HEK293 (cell line): ENCODE data around the gene TOM1L2.
A peak's percentile ranks its signal among the peaks of the same experiment; 100 is the strongest.

Source experiments
- GLI2 ChIP-seq: fragments of 450-650 bp; formaldehyde crosslinking; IDR thresholded peaks from 2 replicates; pipeline ENCODE4; 2017; ENCODE audit warnings: missing biosample characterization, missing genetic modification characterization, low read depth, borderline replicate concordance
- SP2 ChIP-seq: fragments of 450-650 bp; formaldehyde crosslinking; IDR thresholded peaks from 2 replicates; pipeline ENCODE4 v1.5.1; 2016; ENCODE audit warnings: missing biosample characterization, missing genetic modification characterization
- ZFHX2 ChIP-seq: fragments of 450-650 bp; formaldehyde crosslinking; conservative IDR thresholded peaks from 2 replicates; pipeline ENCODE4 v1.5.1; 2016; ENCODE audit warnings: missing biosample characterization, missing genetic modification characterization
- ZFP3 ChIP-seq: fragments of 450-650 bp; formaldehyde crosslinking; IDR thresholded peaks from 2 replicates; pipeline ENCODE4 v1.5.1; 2016; ENCODE audit warnings: low read depth, missing biosample characterization, missing genetic modification characterization
- ZFP69B ChIP-seq: fragments of 450-650 bp; formaldehyde crosslinking; IDR thresholded peaks from 2 replicates; pipeline ENCODE4 v1.5.1; 2016; ENCODE audit warnings: missing biosample characterization, missing genetic modification characterization
- ZNF155 ChIP-seq: fragments of 450-650 bp; formaldehyde crosslinking; IDR thresholded peaks from 2 replicates; pipeline ENCODE4 v1.5.1; 2016; ENCODE audit warnings: missing biosample characterization, missing genetic modification characterization
- ZNF157 ChIP-seq: fragments of 450-650 bp; formaldehyde crosslinking; IDR thresholded peaks from 2 replicates; pipeline ENCODE4 v1.5.1; 2016; ENCODE audit warnings: missing biosample characterization, missing genetic modification characterization
- ZNF266 ChIP-seq: fragments of 450-650 bp; formaldehyde crosslinking; IDR thresholded peaks from 2 replicates; pipeline ENCODE4 v1.5.1; 2016; ENCODE audit warnings: missing biosample characterization, missing genetic modification characterization, low read depth
- ZNF510 ChIP-seq: fragments of 450-650 bp; formaldehyde crosslinking; IDR thresholded peaks from 2 replicates; pipeline ENCODE4 v1.5.1; 2018; ENCODE audit warnings: mild to moderate bottlenecking, missing genetic modification characterization, missing biosample characterization; ENCODE audit not compliant: insufficient replicate concordance
- ZNF560 ChIP-seq: fragments of 450-650 bp; formaldehyde crosslinking; IDR thresholded peaks from 2 replicates; pipeline ENCODE4 v1.5.1; 2017; ENCODE audit warnings: missing biosample characterization, missing genetic modification characterization, borderline replicate concordance
- ZNF585B ChIP-seq: fragments of 450-650 bp; formaldehyde crosslinking; IDR thresholded peaks from 2 replicates; pipeline ENCODE4 v1.5.1; 2016; ENCODE audit warnings: missing biosample characterization, missing genetic modification characterization
- ZNF610 ChIP-seq: fragments of 450-650 bp; formaldehyde crosslinking; IDR thresholded peaks from 2 replicates; pipeline ENCODE4 v1.5.1; 2016; ENCODE audit warnings: missing biosample characterization, missing genetic modification characterization, borderline replicate concordance
- ZNF624 ChIP-seq: fragments of 450-650 bp; formaldehyde crosslinking; IDR thresholded peaks from 2 replicates; pipeline ENCODE4 v1.5.1; 2017; ENCODE audit warnings: missing biosample characterization, missing genetic modification characterization
- ZNF629 ChIP-seq: fragments of 450-650 bp; formaldehyde crosslinking; IDR thresholded peaks from 2 replicates; pipeline ENCODE4 v1.5.1; 2017; ENCODE audit warnings: missing biosample characterization, missing genetic modification characterization
- ZNF660 ChIP-seq: fragments of 450-650 bp; IDR thresholded peaks from 2 replicates; pipeline ENCODE4 v1.5.1; 2018; ENCODE audit warnings: missing biosample characterization, mild to moderate bottlenecking, missing genetic modification characterization
- ZNF701 ChIP-seq: fragments of 450-650 bp; formaldehyde crosslinking; IDR thresholded peaks from 2 replicates; pipeline ENCODE4 v1.5.1; 2016; ENCODE audit warnings: missing biosample characterization, missing genetic modification characterization
- ZNF76 ChIP-seq: fragments of 450-650 bp; formaldehyde crosslinking; IDR thresholded peaks from 2 replicates; pipeline ENCODE4; 2016; ENCODE audit warnings: low read depth, missing biosample characterization, missing genetic modification characterization, borderline replicate concordance
- ZNF843 ChIP-seq: fragments of 450-650 bp; formaldehyde crosslinking; IDR thresholded peaks from 2 replicates; pipeline ENCODE4 v1.5.1; 2016; ENCODE audit warnings: missing biosample characterization, missing genetic modification characterization
- TF ChIP-seq, protein P1 (sequence below): fragments of 450-650 bp; formaldehyde crosslinking; IDR thresholded peaks from 2 replicates; pipeline ENCODE4; 2016; ENCODE audit warnings: missing biosample characterization, missing genetic modification characterization
- TF ChIP-seq, protein P2 (sequence below): fragments of 450-650 bp; formaldehyde crosslinking; IDR thresholded peaks from 2 replicates; pipeline ENCODE4 v1.5.1; 2017; ENCODE audit warnings: missing biosample characterization, missing genetic modification characterization
- TF ChIP-seq, protein P3 (sequence below): fragments of 450-650 bp; formaldehyde crosslinking; IDR thresholded peaks from 2 replicates; pipeline ENCODE4 v1.5.1; 2016; ENCODE audit warnings: missing biosample characterization, missing genetic modification characterization
- TF ChIP-seq, protein P4 (sequence below): fragments of 450-650 bp; formaldehyde crosslinking; IDR thresholded peaks from 2 replicates; pipeline ENCODE4 v1.5.1; 2016; ENCODE audit warnings: missing biosample characterization, missing genetic modification characterization, borderline replicate concordance
- TF ChIP-seq, protein P5 (sequence below): fragments of 450-650 bp; formaldehyde crosslinking; IDR thresholded peaks from 2 replicates; pipeline ENCODE4 v1.5.1; 2016; ENCODE audit warnings: missing biosample characterization, missing genetic modification characterization
- TF ChIP-seq, protein P6 (sequence below): fragments of 450-650 bp; formaldehyde crosslinking; IDR thresholded peaks from 2 replicates; pipeline ENCODE4 v1.5.1; 2016; ENCODE audit warnings: missing biosample characterization, missing genetic modification characterization
- TF ChIP-seq, protein P7 (sequence below): fragments of 450-650 bp; formaldehyde crosslinking; IDR thresholded peaks from 2 replicates; pipeline ENCODE4 v1.5.1; 2017; ENCODE audit warnings: missing biosample characterization, missing genetic modification characterization
- TF ChIP-seq, protein P8 (sequence below): fragments of 450-650 bp; IDR thresholded peaks from 2 replicates; pipeline ENCODE4 v1.5.1; 2018; ENCODE audit warnings: missing biosample characterization, missing genetic modification characterization

Gene TOM1L2

DNA sequence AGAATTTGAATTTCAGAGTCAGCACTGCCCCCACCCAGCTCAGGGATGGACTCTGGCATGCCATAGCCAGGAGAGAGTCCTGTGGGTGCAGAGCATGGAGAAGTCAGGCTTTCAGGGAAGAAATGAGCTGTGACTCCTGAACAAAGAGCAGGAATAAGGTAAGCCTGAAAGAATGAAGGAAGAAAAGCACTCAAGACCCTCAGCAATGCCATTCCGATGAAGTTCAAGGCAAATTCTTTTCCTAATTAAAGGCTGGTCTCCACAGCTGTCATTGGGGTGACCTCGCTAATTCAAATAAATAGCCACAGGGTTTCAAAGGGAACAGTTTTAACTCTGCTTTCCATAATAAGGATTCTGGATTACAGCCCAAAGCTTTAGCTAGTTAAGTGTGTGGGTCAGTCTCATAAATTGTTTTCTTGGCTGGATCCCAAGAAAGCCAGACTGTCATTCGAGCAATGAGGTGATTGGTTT is 31.7 kb downstream of the TOM1L2 start (continued):
- TF ChIP-seq ZNF266 (no peak), ZNF585B (no peak), ZNF629 (tag by site-specific recombination) (peak; percentile 56), ZFP3 (tag by site-specific recombination) (no peak), GLI2 (tag by site-specific recombination) (no peak), SP2 (tag by site-specific recombination) (no peak), ZNF76 (tag by site-specific recombination) (no peak), ZNF660 (tag by site-specific recombination) (0 out of 2 replicates have a peak, but pooled peaks have one; percentile 49), ZFHX2 (tag by site-specific recombination) (no peak), ZNF157 (tag by site-specific recombination) (no peak), ZNF701 (tag by site-specific recombination) (no peak), ZNF843 (tag by site-specific recombination) (peak; percentile 73; the same call in 1 of the 2 replicates), ZNF560 (tag by site-specific recombination) (no peak), ZNF155 (no peak), ZFP69B (tag by site-specific recombination) (no peak), ZNF510 (tag by site-specific recombination) (no peak), ZNF610 (tag by site-specific recombination) (no peak), ZNF624 (tag by site-specific recombination) (no peak)
- TF ChIP-seq, protein P1, sequence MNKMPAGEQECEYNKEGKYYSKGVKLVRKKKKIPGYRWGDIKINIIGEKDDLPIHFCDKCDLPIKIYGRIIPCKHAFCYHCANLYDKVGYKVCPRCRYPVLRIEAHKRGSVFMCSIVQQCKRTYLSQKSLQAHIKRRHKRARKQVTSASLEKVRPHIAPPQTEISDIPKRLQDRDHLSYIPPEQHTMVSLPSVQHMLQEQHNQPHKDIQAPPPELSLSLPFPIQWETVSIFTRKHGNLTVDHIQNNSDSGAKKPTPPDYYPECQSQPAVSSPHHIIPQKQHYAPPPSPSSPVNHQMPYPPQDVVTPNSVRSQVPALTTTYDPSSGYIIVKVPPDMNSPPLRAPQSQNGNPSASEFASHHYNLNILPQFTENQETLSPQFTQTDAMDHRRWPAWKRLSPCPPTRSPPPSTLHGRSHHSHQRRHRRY, result no peak
- TF ChIP-seq, protein P2, sequence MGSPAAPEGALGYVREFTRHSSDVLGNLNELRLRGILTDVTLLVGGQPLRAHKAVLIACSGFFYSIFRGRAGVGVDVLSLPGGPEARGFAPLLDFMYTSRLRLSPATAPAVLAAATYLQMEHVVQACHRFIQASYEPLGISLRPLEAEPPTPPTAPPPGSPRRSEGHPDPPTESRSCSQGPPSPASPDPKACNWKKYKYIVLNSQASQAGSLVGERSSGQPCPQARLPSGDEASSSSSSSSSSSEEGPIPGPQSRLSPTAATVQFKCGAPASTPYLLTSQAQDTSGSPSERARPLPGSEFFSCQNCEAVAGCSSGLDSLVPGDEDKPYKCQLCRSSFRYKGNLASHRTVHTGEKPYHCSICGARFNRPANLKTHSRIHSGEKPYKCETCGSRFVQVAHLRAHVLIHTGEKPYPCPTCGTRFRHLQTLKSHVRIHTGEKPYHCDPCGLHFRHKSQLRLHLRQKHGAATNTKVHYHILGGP (tag by site-specific recombination), result no peak
- TF ChIP-seq, protein P3, sequence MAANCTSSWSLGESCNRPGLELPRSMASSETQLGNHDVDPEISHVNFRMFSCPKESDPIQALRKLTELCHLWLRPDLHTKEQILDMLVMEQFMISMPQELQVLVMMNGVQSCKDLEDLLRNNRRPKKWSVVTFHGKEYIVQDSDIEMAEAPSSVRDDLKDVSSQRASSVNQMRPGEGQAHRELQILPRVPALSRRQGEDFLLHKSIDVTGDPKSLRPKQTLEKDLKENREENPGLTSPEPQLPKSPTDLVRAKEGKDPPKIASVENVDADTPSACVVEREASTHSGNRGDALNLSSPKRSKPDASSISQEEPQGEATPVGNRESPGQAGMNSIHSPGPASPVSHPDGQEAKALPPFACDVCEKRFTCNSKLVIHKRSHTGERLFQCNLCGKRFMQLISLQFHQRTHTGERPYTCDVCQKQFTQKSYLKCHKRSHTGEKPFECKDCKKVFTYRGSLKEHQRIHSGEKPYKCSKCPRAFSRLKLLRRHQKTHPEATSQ (tag by site-specific recombination), result no peak
- TF ChIP-seq, protein P4, sequence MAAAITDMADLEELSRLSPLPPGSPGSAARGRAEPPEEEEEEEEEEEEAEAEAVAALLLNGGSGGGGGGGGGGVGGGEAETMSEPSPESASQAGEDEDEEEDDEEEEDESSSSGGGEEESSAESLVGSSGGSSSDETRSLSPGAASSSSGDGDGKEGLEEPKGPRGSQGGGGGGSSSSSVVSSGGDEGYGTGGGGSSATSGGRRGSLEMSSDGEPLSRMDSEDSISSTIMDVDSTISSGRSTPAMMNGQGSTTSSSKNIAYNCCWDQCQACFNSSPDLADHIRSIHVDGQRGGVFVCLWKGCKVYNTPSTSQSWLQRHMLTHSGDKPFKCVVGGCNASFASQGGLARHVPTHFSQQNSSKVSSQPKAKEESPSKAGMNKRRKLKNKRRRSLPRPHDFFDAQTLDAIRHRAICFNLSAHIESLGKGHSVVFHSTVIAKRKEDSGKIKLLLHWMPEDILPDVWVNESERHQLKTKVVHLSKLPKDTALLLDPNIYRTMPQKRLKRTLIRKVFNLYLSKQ (tag by site-specific recombination), result no peak
- TF ChIP-seq, protein P5, sequence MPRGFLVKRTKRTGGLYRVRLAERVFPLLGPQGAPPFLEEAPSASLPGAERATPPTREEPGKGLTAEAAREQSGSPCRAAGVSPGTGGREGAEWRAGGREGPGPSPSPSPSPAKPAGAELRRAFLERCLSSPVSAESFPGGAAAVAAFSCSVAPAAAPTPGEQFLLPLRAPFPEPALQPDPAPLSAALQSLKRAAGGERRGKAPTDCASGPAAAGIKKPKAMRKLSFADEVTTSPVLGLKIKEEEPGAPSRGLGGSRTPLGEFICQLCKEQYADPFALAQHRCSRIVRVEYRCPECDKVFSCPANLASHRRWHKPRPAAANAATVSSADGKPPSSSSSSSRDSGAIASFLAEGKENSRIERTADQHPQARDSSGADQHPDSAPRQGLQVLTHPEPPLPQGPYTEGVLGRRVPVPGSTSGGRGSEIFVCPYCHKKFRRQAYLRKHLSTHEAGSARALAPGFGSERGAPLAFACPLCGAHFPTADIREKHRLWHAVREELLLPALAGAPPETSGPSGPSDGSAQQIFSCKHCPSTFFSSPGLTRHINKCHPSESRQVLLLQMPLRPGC (tag by site-specific recombination), result peak; percentile 43; the same call in 1 of the 2 replicates
- TF ChIP-seq, protein P6, sequence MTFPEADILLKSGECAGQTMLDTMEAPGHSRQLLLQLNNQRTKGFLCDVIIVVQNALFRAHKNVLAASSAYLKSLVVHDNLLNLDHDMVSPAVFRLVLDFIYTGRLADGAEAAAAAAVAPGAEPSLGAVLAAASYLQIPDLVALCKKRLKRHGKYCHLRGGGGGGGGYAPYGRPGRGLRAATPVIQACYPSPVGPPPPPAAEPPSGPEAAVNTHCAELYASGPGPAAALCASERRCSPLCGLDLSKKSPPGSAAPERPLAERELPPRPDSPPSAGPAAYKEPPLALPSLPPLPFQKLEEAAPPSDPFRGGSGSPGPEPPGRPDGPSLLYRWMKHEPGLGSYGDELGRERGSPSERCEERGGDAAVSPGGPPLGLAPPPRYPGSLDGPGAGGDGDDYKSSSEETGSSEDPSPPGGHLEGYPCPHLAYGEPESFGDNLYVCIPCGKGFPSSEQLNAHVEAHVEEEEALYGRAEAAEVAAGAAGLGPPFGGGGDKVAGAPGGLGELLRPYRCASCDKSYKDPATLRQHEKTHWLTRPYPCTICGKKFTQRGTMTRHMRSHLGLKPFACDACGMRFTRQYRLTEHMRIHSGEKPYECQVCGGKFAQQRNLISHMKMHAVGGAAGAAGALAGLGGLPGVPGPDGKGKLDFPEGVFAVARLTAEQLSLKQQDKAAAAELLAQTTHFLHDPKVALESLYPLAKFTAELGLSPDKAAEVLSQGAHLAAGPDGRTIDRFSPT (tag by site-specific recombination), result no peak
- TF ChIP-seq, protein P7, sequence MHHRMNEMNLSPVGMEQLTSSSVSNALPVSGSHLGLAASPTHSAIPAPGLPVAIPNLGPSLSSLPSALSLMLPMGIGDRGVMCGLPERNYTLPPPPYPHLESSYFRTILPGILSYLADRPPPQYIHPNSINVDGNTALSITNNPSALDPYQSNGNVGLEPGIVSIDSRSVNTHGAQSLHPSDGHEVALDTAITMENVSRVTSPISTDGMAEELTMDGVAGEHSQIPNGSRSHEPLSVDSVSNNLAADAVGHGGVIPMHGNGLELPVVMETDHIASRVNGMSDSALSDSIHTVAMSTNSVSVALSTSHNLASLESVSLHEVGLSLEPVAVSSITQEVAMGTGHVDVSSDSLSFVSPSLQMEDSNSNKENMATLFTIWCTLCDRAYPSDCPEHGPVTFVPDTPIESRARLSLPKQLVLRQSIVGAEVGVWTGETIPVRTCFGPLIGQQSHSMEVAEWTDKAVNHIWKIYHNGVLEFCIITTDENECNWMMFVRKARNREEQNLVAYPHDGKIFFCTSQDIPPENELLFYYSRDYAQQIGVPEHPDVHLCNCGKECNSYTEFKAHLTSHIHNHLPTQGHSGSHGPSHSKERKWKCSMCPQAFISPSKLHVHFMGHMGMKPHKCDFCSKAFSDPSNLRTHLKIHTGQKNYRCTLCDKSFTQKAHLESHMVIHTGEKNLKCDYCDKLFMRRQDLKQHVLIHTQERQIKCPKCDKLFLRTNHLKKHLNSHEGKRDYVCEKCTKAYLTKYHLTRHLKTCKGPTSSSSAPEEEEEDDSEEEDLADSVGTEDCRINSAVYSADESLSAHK, result no peak; the same call in 1 of the 2 replicates
- TF ChIP-seq, protein P8, sequence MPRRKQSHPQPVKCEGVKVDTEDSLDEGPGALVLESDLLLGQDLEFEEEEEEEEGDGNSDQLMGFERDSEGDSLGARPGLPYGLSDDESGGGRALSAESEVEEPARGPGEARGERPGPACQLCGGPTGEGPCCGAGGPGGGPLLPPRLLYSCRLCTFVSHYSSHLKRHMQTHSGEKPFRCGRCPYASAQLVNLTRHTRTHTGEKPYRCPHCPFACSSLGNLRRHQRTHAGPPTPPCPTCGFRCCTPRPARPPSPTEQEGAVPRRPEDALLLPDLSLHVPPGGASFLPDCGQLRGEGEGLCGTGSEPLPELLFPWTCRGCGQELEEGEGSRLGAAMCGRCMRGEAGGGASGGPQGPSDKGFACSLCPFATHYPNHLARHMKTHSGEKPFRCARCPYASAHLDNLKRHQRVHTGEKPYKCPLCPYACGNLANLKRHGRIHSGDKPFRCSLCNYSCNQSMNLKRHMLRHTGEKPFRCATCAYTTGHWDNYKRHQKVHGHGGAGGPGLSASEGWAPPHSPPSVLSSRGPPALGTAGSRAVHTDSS (tag by site-specific recombination), result no peak
